ENCODE measurements around the gene FOXP4.

The FOXP4 gene

GRCh38 chr6:41523915-41524633, 22.1 kb upstream of the FOXP4 start:
- DNase-seq = no peak

- DNase-seq = no peak
Measured at GRCh38 chr6:41524634-41525011, 21.6 kb upstream of the FOXP4 start.

GRCh38 chr6:41527721-41528408, 18.3 kb upstream of the FOXP4 start:
- no peak for DNase-seq

GRCh38 chr6:41528409-41528963, 17.7 kb upstream of the FOXP4 start:
- no peak for DNase-seq

- DNase-seq = no peak
Measured at GRCh38 chr6:41529049-41529448, 17.1 kb upstream of the FOXP4 start.

- no peak for DNase-seq
Measured at GRCh38 chr6:41529970-41530369, 16.2 kb upstream of the FOXP4 start.

GRCh38 chr6:41530476-41530875, 15.7 kb upstream of the FOXP4 start:
- no peak for DNase-seq

- no peak for DNase-seq
Measured at GRCh38 chr6:41531016-41531415, 15.2 kb upstream of the FOXP4 start.

GRCh38 chr6:41531591-41532582, 14.3 kb upstream of the FOXP4 start:
- DNase-seq = peak; percentile 45

GRCh38 chr6:41535766-41536165, 10.4 kb upstream of the FOXP4 start:
- no peak for DNase-seq

- no peak for DNase-seq
Measured at GRCh38 chr6:41536795-41537758, 9.1 kb upstream of the FOXP4 start.

- DNase-seq = peak; percentile 19
Measured at GRCh38 chr6:41538556-41539182, 7.5 kb upstream of the FOXP4 start.

GRCh38 chr6:41539204-41539603, 7.0 kb upstream of the FOXP4 start:
- DNase-seq = no peak

GRCh38 chr6:41541364-41541763, 4.8 kb upstream of the FOXP4 start:
- no peak for DNase-seq

GRCh38 chr6:41543087-41543486, 3.1 kb upstream of the FOXP4 start:
- DNase-seq = no peak

GRCh38 chr6:41545247-41545702, 906 bp upstream of the FOXP4 start:
- no peak for DNase-seq

GRCh38 chr6:41546475-41546865, 289 bp downstream of the FOXP4 start:
- DNase-seq = peak; percentile 53

GRCh38 chr6:41546866-41547798, 951 bp downstream of the FOXP4 start:
- peak; percentile 39 for DNase-seq

- no peak for DNase-seq
Measured at GRCh38 chr6:41547799-41548097, 1.6 kb downstream of the FOXP4 start.

- DNase-seq = no peak
Measured at GRCh38 chr6:41548098-41548840, 2.1 kb downstream of the FOXP4 start.

Measured in HCEC 1CT (cell line).